ENCODE data around the gene PHF2. TPM values are rescaled to one million over a fixed set of nuclear protein-coding genes. Genes with fewer than 3 reads are reported as not detected.

PHF2 gene
- total RNA-seq, 3 donors from 2014 or later = 24.8 to 26.9 (median 25.9) TPM

DNA sequence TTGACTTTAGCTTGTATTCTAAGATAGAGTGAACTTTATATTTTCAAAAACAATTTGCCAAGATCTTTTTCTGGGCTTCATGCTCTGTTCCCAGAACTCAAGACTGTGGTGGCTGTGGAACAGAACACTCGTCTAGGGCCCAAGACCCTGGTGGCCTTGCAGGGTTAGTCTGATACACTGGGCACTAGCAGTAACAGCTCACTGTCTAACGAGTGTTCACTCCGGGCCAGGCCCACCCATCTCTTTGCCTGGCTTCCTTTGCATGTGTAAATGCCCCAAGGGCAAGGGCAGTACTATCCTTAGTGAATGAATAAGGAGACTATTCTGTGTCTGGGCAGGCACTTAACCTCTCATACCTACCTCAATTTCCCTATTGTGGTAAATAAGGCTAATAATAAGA, 47.4 kb downstream of the PHF2 start:
- Histone ChIP-seq H3K9me3 (peaks cover 0 to 9% of the 10 kb centered on the region in 2 donors), H3K4me1 (peaks cover 0 to 9% of the 10 kb centered on the region in 2 donors), H3K27me3 (no peaks in the 10 kb centered on the region), H3K27ac (no peak overlapping the region), H3K36me3 (no peaks in the 10 kb centered on the region), H3K4me3 (no peak overlapping the region)
- no peak for DNase-seq (ENCODE audit: low spot score in 2 of 2)
- intact Hi-C loops (cut with DNase I; ENCODE audit: low total_unique reads) = no loop called here
- TF ChIP-seq POLR2A (IDR thresholded peaks at IDR 0.05) = no peak

DNA sequence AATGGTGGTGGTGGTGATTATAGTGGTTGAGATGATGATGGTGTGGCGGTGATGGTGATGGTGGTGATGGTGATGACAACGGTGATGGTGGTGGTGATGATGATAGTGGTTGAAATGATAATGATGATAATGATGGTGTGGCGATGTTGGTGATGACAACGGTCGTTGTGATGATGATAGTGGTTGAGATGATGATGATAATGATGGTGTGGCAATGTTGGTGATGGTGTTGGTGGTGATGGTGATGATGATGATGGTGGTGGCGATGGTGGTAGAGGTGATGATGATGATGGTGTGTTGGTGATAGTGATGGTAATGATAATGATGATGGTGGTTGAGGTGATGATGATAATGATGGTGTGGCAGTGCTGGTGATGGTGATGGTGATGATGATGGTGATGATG, 48.0 kb downstream of the PHF2 start:
- Histone ChIP-seq H3K36me3 (no peaks in the 10 kb centered on the region), H3K9me3 (peaks cover 0 to 9% of the 10 kb centered on the region in 2 donors), H3K27me3 (no peaks in the 10 kb centered on the region), H3K27ac (no peak overlapping the region), H3K4me1 (peaks cover 0 to 9% of the 10 kb centered on the region in 2 donors), H3K4me3 (no peak overlapping the region)
- no peak for TF ChIP-seq POLR2A (IDR thresholded peaks at IDR 0.05)
- no peak for TF ChIP-seq POLR2AphosphoS5 (IDR thresholded peaks at IDR 0.05)
- TF ChIP-seq, protein P1, sequence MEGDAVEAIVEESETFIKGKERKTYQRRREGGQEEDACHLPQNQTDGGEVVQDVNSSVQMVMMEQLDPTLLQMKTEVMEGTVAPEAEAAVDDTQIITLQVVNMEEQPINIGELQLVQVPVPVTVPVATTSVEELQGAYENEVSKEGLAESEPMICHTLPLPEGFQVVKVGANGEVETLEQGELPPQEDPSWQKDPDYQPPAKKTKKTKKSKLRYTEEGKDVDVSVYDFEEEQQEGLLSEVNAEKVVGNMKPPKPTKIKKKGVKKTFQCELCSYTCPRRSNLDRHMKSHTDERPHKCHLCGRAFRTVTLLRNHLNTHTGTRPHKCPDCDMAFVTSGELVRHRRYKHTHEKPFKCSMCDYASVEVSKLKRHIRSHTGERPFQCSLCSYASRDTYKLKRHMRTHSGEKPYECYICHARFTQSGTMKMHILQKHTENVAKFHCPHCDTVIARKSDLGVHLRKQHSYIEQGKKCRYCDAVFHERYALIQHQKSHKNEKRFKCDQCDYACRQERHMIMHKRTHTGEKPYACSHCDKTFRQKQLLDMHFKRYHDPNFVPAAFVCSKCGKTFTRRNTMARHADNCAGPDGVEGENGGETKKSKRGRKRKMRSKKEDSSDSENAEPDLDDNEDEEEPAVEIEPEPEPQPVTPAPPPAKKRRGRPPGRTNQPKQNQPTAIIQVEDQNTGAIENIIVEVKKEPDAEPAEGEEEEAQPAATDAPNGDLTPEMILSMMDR (IDR thresholded peaks at IDR 0.05) = no peak
- DNase-seq (ENCODE audit: low spot score in 2 of 2) = no peak
- intact Hi-C loops (cut with DNase I; ENCODE audit: low total_unique reads) = no loop called here

DNA sequence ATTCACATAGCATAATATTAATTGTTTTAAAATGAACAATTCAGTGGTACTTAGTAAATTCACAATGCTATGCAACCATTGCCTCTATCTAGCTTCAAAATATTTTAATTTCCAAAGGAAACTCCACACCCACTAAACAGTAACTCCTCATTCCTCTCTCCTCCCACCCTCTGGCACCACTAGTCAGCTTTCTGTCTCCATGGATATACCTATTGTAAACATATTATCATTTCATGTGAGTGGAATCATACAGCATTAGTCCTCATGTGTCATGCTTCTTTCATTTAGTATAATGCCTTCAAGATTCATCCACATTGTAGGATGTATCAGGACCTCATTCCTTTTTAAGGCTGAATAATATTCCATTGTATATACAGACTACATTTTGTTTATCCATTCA, 48.6 kb downstream of the PHF2 start:
- Histone ChIP-seq H3K9me3 (peaks cover 0 to 9% of the 10 kb centered on the region in 2 donors), H3K4me3 (no peak overlapping the region), H3K27me3 (no peaks in the 10 kb centered on the region), H3K4me1 (peaks cover 0 to 5% of the 10 kb centered on the region in 2 donors), H3K27ac (no peak overlapping the region), H3K36me3 (no peaks in the 10 kb centered on the region)
- TF ChIP-seq POLR2A (IDR thresholded peaks at IDR 0.05) (no peak), POLR2AphosphoS5 (IDR thresholded peaks at IDR 0.05) (no peak)
- TF ChIP-seq, protein P1 (IDR thresholded peaks at IDR 0.05) = no peak
- DNase-seq (ENCODE audit: low spot score in 2 of 2) = no peak
- intact Hi-C loops (cut with DNase I; ENCODE audit: low total_unique reads) = no loop called here

DNA sequence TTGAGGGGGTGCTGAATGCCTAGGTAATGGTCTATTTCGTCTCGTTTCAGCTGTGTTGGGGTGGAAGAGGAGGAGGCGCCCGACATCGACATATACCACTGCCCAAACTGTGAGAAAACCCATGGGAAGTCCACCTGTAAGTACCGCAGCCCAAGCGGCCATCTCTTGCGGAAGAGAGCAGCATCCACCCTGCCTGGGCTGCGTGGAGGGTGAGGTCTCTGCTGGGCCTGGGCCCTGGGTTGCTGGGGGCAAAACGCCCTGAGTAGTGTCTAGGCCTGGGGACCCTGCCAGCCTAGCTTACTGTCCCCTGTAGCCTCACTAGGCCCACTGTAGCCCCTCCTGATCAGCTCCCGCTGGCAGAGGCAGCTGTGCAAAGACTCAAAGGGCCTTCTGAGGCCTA, 53.5 kb downstream of the PHF2 start:
- Histone ChIP-seq H3K27ac (no peak overlapping the region), H3K9me3 (peaks cover 0 to 9% of the 10 kb centered on the region in 2 donors), H3K4me3 (no peak overlapping the region), H3K4me1 (no peaks in the 10 kb centered on the region), H3K36me3 (no peaks in the 10 kb centered on the region), H3K27me3 (no peaks in the 10 kb centered on the region)
- TF ChIP-seq POLR2AphosphoS5 (IDR thresholded peaks at IDR 0.05) (no peak), POLR2A (IDR thresholded peaks at IDR 0.05) (no peak)
- TF ChIP-seq, protein P1 (IDR thresholded peaks at IDR 0.05) = no peak
- intact Hi-C loops (cut with DNase I; ENCODE audit: low total_unique reads) = no loop called here
- no peak for DNase-seq (ENCODE audit: low spot score in 2 of 2)

DNA sequence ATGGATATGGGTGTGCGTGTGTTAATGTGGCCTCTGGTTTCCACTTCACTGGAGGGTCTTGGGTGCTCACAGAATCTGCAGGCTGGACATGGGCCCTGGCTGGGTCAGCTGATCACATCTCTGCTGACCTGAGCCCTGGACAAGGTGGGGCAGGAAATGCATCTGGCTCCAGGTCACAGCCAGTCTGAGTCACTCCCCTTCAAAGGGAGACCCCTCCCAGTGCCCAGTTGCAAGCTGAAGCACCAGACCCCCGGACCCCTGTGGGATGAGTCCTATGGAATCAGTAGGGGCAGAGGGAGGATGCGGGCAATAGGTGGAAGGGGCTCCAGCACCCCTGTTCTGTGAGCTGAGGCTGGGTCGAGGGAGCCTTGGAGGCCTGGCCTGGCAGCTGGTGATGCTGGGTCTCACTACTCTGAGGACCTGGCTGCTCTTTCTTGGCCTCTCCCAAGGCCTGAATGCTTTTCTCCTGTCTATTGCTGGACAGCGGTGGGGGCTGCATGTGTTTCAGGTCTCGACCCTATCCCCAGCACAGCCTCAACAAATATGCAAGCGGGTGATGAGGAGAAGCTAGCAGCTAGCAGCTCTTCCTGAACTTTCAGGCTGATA, 54.5 kb downstream of the PHF2 start:
- intact Hi-C loops (cut with DNase I; ENCODE audit: low total_unique reads) = no loop called here
- Histone ChIP-seq H3K9me3 (peaks cover 1 to 9% of the 10 kb centered on the region in 2 donors), H3K4me3 (no peak overlapping the region), H3K27ac (no peak overlapping the region), H3K4me1 (no peaks in the 10 kb centered on the region), H3K27me3 (no peaks in the 10 kb centered on the region), H3K36me3 (no peaks in the 10 kb centered on the region)
- TF ChIP-seq POLR2A (IDR thresholded peaks at IDR 0.05) = no peak
- TF ChIP-seq, protein P1 (IDR thresholded peaks at IDR 0.05) = no peak
- no peak for TF ChIP-seq POLR2AphosphoS5 (IDR thresholded peaks at IDR 0.05)
- DNase-seq (ENCODE audit: low spot score in 2 of 2) = no peak

Data from breast epithelium (tissue), 4 donors.